Nephron (organoid): ENCODE data around the gene CENPM.

Experiments
- H3K27ac Mint-ChIP-seq, 3 experiments: 2 replicates each; pipeline ENCODE4 v1.8.0; 2020; ENCODE audit warnings: mixed read lengths in 3 of 3, mild to moderate bottlenecking in 2 of 3, moderate library complexity in 1 of 3
- H3K27me3 Mint-ChIP-seq: 2 replicates; pipeline ENCODE4 v1.8.0; 2021; ENCODE audit warnings: low read depth, mild to moderate bottlenecking, moderate library complexity, mixed read lengths
- H3K36me3 Mint-ChIP-seq: 2 replicates; pipeline ENCODE4 v1.8.0; 2020; ENCODE audit warnings: low read depth, mixed read lengths
- H3K4me1 Mint-ChIP-seq: 2 replicates; pipeline ENCODE4 v1.8.0; 2020; ENCODE audit warnings: mixed read lengths
- H3K4me3 Mint-ChIP-seq, 3 experiments: 2 replicates each; pipeline ENCODE4 v1.8.0; 2020; ENCODE audit warnings: mild to moderate bottlenecking in 3 of 3, mixed read lengths in 3 of 3, moderate library complexity in 2 of 3
- H3K9me3 Mint-ChIP-seq: 2 replicates; pipeline ENCODE4 v1.8.0; 2020; ENCODE audit warnings: mixed read lengths
- TF ChIP-seq, protein P1 (sequence below), 3 experiments: fragments of 200-600 bp; sonication (generic); IDR thresholded peaks; one replicate each; pipeline ENCODE4 v1.5.0; 2021; ENCODE audit warnings: antibody characterized with exemption in 3 of 3; ENCODE audit not compliant: unreplicated experiment in 3 of 3

The CENPM gene

DNA sequence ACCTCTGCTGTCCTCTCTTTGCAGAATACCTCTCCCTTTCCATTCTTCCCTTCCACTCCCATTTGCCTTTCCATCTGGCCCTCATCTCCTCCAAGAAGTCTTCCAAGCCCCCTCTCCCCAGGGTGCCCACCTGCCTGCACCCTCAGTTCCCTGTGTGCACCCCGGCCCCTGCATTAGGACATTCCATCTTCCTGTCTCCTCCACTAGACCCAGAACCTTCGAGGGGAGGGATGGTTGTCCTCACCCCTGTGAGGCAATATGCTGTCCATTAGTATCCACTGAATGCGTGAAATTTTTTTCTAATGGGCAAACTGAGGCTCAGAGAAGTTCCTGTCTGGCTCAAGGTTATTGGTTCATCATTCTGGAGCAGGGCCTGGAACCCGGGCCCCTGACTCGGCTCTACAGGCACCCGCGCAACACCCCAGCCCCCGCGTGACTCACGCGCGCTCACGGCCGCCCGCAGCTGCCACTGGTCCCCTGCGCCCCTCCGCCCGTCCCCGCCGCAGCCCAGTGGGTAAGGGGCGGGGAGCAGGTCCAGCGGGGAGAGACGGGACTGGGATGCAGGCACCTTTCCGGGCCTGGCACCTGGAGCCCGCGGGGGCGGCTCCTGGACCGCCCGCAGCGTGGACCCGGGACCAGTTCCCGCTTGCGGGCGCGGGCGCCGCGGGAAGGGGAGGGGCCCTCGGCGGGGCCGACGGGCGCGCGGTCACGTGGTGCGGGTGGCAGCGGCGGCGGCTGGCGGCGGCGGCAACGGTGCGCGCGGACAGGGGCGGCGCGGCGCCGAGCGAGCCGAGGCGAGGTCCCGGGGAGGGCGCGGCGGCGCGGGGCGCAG lies 29.3 kb upstream of the CENPM start:
- Mint-ChIP-seq H3K36me3 (no peaks in the 10 kb centered on the region), H3K27ac (no peak overlapping the region), H3K4me1 (no peaks in the 10 kb centered on the region), H3K27me3 (peaks cover 59% of the 10 kb centered on the region), H3K9me3 (no peaks in the 10 kb centered on the region), H3K4me3 (peak overlapping the region; percentile 64 to 76 (median 74))
- TF ChIP-seq, protein P1, sequence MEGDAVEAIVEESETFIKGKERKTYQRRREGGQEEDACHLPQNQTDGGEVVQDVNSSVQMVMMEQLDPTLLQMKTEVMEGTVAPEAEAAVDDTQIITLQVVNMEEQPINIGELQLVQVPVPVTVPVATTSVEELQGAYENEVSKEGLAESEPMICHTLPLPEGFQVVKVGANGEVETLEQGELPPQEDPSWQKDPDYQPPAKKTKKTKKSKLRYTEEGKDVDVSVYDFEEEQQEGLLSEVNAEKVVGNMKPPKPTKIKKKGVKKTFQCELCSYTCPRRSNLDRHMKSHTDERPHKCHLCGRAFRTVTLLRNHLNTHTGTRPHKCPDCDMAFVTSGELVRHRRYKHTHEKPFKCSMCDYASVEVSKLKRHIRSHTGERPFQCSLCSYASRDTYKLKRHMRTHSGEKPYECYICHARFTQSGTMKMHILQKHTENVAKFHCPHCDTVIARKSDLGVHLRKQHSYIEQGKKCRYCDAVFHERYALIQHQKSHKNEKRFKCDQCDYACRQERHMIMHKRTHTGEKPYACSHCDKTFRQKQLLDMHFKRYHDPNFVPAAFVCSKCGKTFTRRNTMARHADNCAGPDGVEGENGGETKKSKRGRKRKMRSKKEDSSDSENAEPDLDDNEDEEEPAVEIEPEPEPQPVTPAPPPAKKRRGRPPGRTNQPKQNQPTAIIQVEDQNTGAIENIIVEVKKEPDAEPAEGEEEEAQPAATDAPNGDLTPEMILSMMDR (IDR thresholded peaks at IDR 0.05; ENCODE audit: unreplicated experiment in 3 of 3) = no peak

- Mint-ChIP-seq H3K36me3 (no peaks in the 10 kb centered on the region), H3K27ac (no peak overlapping the region), H3K9me3 (no peaks in the 10 kb centered on the region), H3K4me1 (no peaks in the 10 kb centered on the region), H3K27me3 (peaks cover 62% of the 10 kb centered on the region), H3K4me3 (peak overlapping the region; percentile 64 to 76 (median 74))
- TF ChIP-seq, protein P1 (IDR thresholded peaks at IDR 0.05; ENCODE audit: unreplicated experiment in 3 of 3) = no peak
These were observed 28.5 kb upstream of the CENPM start for GRCh38 chr22:41975299-41976069.

- H3K4me1 Mint-ChIP-seq = no peaks in the 10 kb centered on the region
- H3K9me3 Mint-ChIP-seq = no peaks in the 10 kb centered on the region
- peak overlapping the region; percentile 64 to 76 (median 74) for H3K4me3 Mint-ChIP-seq
- H3K36me3 Mint-ChIP-seq = no peaks in the 10 kb centered on the region
- no peak overlapping the region for H3K27ac Mint-ChIP-seq
- TF ChIP-seq, protein P1 (IDR thresholded peaks at IDR 0.05; ENCODE audit: unreplicated experiment in 3 of 3) = no peak
- H3K27me3 Mint-ChIP-seq = peaks cover 69% of the 10 kb centered on the region
These were observed 27.8 kb upstream of the CENPM start for GRCh38 chr22:41974691-41975290.

- Mint-ChIP-seq H3K27ac (no peak overlapping the region), H3K9me3 (no peaks in the 10 kb centered on the region), H3K27me3 (peaks cover 53% of the 10 kb centered on the region), H3K36me3 (no peaks in the 10 kb centered on the region), H3K4me1 (peaks cover 7% of the 10 kb centered on the region), H3K4me3 (no peak overlapping the region)
- TF ChIP-seq, protein P1 (IDR thresholded peaks at IDR 0.05; ENCODE audit: unreplicated experiment in 3 of 3) = no peak
These were observed 24.5 kb upstream of the CENPM start for GRCh38 chr22:41971431-41971830.

DNA sequence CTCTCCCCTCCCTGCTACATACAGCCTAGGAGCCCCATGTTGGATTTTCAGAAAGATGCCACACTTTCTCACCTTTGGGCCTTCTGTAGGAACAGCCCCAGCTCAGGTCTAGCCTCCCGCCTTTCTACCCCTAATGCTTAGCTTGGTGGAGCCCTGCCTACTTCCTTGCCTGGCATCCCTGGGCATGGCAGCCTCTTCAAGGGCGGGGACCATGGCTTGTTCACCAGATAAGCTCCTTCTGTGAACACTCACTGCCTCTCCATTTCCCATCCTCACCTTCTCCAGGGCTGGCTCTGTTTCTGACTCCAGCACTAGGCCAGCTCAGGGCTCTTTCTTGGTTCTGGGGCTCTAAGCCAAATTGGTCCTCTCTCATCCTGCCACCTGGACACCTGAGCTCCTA lies 23.6 kb upstream of the CENPM start:
- peaks cover 45% of the 10 kb centered on the region for H3K27me3 Mint-ChIP-seq
- H3K4me1 Mint-ChIP-seq = peaks cover 8% of the 10 kb centered on the region
- H3K36me3 Mint-ChIP-seq = no peaks in the 10 kb centered on the region
- no peaks in the 10 kb centered on the region for H3K9me3 Mint-ChIP-seq
- TF ChIP-seq, protein P1 (IDR thresholded peaks at IDR 0.05; ENCODE audit: unreplicated experiment in 3 of 3) = no peak
- H3K27ac Mint-ChIP-seq = no peak overlapping the region
- H3K4me3 Mint-ChIP-seq = no peak overlapping the region
